Activated CD8-positive, alpha-beta memory T cell treated with anti-CD3 and anti-CD28 coated beads for 36 hours (primary cell): ENCODE results near the gene FNBP1. TPM values are rescaled to one million over a fixed set of nuclear protein-coding genes. Genes with fewer than 3 reads are reported as not detected.
"Not testable (repeated sequence)": the region's sequence is repeated elsewhere in the genome, so short reads cannot be mapped to it uniquely, and the experiment has no call there.

ENCODE experiments used
- CTCF ChIA-PET: fragments of 350-600 bp; sonication (Branson Sonifier 250); formaldehyde crosslinking; loops from one replicate; lab custom pipeline; 2021; ENCODE audit warnings: antibody characterized with exemption; lab: Charles Lee
- POLR2A ChIA-PET: fragments of 350-600 bp; sonication (Branson Sonifier 250); formaldehyde crosslinking; loops from one replicate; lab custom pipeline; 2021; ENCODE audit warnings: antibody characterized with exemption; lab: Charles Lee
- total RNA-seq, 2 experiments: library from RNA; stranded (reverse); gene quantifications; one replicate each; pipeline ENCODE4 v1.2.3, GENCODE V29; 2021

The FNBP1 gene
- total RNA-seq, 2 experiments from 2014 or later, result 205 to 207 TPM

GRCh38 chr9:129989740-129990139 is 53.2 kb downstream of the FNBP1 start:
- ChIA-PET POLR2A (interaction anchor here (1.0 kb wide), 1 partner anchor 41 kb away, joined by 3 read pairs; no protein-coding TSS in a partner anchor), CTCF (no interaction called here)

- POLR2A ChIA-PET, result interaction anchor here (0.6 kb wide), 1 partner anchor 16 kb away, joined by 3 read pairs; no protein-coding TSS in a partner anchor
These were observed 53.7 kb downstream of the FNBP1 start for GRCh38 chr9:129989362-129989708.

GRCh38 chr9:129988607-129989361 is 54.2 kb downstream of the FNBP1 start:
- CTCF ChIA-PET, result no interaction called here
- POLR2A ChIA-PET, result interaction anchor here (0.6 to 1.2 kb wide), 2 partner anchors 15 to 42 kb away, joined by 3 read pairs; no protein-coding TSS in a partner anchor

More at GRCh38 chr9:129989362-129989708, 53.7 kb downstream of the FNBP1 start:
- CTCF ChIA-PET, result no interaction called here

GRCh38 chr9:129987941-129988340 is 55.0 kb downstream of the FNBP1 start:
- ChIA-PET POLR2A (interaction anchor here (1.2 kb wide), 1 partner anchor 43 kb away, joined by 3 read pairs; no protein-coding TSS in a partner anchor), CTCF (no interaction called here)

GRCh38 chr9:129987047-129987446 is 55.9 kb downstream of the FNBP1 start:
- ChIA-PET CTCF (interaction anchor here (0.9 kb wide), 1 partner anchor 8 kb away, joined by 3 read pairs; no protein-coding TSS in a partner anchor), POLR2A (no interaction called here)

DNA sequence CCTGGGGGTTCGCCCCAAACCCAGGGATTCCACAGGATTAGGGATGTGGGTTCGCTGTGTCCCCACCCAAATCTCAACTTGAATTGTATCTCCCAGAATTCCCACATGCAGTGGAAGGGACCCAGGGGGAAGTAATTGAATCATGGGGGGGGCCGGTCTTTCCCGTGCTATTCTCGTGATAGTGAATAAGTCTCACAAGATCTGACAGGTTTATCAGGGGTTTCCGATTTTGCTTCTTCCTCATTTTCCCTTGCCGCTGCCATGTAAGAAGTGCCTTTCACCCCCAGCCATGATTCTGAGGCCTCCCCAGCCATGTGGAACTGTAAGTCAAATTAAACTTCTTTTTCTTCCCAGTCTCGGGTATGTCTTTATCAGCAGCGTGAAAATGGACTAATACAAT is 58.4 kb downstream of the FNBP1 start:
- POLR2A ChIA-PET, result interaction anchor here (0.5 kb wide), 1 partner anchor 26 kb away, joined by 4 read pairs; no protein-coding TSS in a partner anchor
- CTCF ChIA-PET, result not testable (repeated sequence)

GRCh38 chr9:129983891-129984290 is 59.1 kb downstream of the FNBP1 start:
- ChIA-PET POLR2A (no interaction called here), CTCF (no interaction called here)

DNA sequence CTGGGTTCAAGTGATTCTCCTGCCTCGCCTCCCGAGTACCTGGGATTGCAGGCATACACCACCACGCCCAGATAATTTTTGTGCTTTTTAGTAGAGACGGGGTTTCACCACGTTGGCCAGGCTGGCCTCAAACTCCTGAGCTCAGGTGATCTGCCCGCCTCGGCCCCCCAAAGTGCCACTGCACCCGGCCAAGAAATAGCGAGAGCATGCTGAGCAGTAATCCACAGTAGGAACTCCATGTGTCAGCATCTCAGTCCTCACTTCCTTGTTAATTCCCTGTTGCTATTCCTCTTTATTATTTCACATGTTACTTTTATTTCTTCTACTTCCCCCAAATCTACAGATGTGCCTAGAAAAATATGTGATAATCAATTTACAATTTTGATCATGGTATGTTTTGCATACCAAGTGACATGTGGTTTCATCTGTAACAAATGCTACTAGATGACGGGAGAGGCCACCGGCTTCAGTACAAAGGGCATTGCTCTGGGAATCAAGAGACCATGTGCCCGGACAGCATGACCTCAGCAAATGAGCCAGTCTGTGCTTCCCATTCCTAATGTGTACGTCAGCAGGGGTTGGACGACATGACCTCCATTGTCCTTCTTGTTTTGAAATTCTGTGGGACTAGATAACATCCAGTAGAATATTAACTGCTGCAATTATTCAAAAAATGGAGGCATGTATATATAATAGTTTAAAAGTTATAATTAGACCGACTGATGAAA is 61.6 kb downstream of the FNBP1 start:
- CTCF ChIA-PET, result no interaction called here
- POLR2A ChIA-PET, result interaction anchor here (0.6 kb wide), 1 partner anchor 12 kb away, joined by 3 read pairs; no protein-coding TSS in a partner anchor

GRCh38 chr9:129980224-129980623 is 62.8 kb downstream of the FNBP1 start:
- CTCF ChIA-PET, POLR2A ChIA-PET: not testable (repeated sequence)

DNA sequence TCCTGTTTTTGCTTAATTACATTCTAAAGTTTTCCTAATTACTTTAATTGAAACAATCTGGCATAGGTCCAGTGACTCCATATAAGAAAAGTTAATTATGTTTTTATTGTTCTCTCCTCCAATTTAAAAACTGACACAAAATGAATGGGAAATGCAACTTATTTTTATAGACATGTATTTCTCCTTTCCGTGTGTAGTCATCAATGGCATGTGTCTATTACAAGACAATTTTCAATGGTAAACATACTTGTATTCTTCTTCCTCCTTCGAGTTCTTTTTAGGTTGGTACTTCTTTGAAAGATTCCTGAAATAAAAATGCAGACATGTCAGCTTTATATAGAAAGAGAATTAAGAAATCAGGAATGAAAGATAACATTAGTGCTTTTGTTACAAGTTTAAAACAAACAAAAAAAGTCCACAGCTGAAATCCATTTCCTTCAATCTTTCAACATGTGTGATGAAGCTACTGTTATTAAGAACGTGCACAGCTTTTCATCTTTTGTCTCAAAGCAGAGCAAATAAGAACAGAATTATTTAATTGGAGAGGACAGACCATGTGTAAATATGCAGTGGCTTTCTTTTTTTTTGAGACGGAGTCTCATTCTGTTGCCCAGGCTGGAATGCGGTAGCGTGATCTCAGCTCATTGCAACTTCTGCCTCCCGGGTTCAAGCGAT is 63.8 kb downstream of the FNBP1 start:
- ChIA-PET POLR2A (no interaction called here), CTCF (interaction anchor here (1.1 kb wide), 1 partner anchor 90 kb away, joined by 3 read pairs; no protein-coding TSS in a partner anchor)

- POLR2A ChIA-PET, result no interaction called here
- CTCF ChIA-PET, result no interaction called here
These were observed 70.2 kb downstream of the FNBP1 start for GRCh38 chr9:129972816-129973215.

- ChIA-PET POLR2A (interaction anchor here (0.6 to 1.1 kb wide), 5 partner anchors 54 to 142 kb away, joined by 4 to 9 read pairs (median 5); no protein-coding TSS in a partner anchor), CTCF (interaction anchor here (0.8 to 1.1 kb wide), 2 partner anchors 11 to 14 kb away, joined by 3 read pairs; no protein-coding TSS in a partner anchor)
These were observed 74.1 kb downstream of the FNBP1 start for GRCh38 chr9:129968690-129969485.

DNA sequence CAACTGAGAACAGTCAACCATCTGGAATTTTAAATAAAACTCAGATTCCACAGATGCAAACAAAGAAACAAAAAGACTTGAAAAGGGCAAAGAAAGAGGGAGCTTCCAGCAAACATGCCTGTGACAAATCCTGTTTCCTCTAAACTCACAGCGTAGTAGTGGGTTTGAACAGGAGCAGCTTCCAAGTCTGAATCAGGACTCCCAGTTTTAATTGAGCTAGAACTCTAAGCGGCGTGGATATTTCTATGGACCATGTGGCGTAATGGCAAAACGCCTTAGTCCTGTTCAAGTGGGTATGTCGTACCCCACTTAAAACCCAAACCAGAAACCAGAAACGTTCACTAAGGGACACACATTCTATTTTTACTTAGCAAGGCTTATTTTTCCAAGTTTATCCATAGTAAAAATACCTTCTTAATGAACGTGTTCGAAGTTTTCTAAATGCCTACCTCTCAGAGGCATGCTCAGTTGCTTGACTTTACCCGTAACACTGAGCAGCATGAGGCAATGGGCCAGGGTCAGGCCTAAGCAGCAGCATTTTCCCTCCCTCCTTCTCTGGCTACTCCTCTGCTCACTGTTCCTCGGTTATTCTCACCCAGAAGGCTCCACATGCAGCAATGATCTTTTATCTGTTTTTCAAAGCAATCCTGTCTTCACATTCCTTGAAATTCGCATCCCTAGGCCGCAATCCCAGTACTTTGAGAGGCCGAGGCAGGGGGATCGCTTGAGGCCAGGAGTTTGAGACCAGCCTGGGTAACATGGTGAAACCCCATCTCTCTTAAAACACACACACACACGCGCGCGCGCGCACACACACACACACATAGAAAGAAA is 77.9 kb downstream of the FNBP1 start:
- CTCF ChIA-PET, result interaction anchor here (1.0 to 1.3 kb wide), 2 partner anchors 9 to 75 kb away, joined by 3 read pairs; no protein-coding TSS in a partner anchor
- POLR2A ChIA-PET, result interaction anchor here (0.6 to 0.7 kb wide), 2 partner anchors 81 to 104 kb away, joined by 6 to 8 read pairs; no protein-coding TSS in a partner anchor

DNA sequence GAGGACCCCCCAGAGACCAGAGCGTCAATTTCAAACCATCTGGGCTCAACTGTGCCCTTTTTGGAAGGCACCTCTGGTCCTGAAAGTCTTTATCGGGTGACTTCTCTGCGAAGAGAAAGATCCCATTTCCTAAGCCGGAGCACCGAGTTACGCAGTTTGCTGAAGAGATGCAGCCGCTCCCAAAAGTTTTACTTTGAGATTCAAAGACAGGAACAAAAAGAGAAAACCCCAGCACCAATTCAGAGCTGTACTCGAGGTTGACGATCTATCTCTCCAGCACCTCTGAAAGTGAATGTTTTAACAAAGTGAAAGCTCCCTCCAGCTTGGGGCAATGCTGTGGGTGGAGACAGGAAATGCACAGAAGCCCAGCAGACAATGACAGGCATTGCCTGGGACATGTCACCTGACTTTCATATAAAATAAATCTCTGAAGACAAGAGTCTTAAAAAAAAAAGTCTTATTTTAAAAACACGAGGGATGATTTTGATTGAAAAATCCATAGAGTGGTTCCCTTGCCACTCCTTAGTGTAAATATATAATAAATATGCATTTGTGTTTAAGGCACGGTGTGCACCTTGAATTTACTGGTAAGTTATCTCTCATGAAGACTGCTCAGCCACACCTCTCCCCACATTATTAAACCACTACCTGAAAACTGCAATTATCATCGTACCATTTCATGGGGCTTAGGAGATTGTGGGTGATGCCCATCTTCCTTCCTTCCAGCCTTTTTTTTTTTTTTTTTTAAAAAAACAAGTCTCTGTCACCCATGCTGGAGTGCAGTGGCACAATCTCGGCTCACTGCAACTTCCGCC is 79.9 kb downstream of the FNBP1 start:
- POLR2A ChIA-PET, result interaction anchor here (0.7 to 1.2 kb wide), 4 partner anchors 28 to 36 kb away, joined by 3 to 6 read pairs (median 4); no protein-coding TSS in a partner anchor
- CTCF ChIA-PET, result interaction anchor here (1.5 kb wide), 1 partner anchor 78 kb away, joined by 3 read pairs; no protein-coding TSS in a partner anchor

GRCh38 chr9:129962451-129962864 is 80.5 kb downstream of the FNBP1 start:
- CTCF ChIA-PET, result interaction anchor here (1.1 kb wide), 1 partner anchor 13 kb away, joined by 3 read pairs; no protein-coding TSS in a partner anchor
- POLR2A ChIA-PET, result interaction anchor here (1.2 kb wide), 1 partner anchor 28 kb away, joined by 4 read pairs; no protein-coding TSS in a partner anchor

GRCh38 chr9:129958796-129959195 is 84.2 kb downstream of the FNBP1 start:
- ChIA-PET POLR2A (no interaction called here), CTCF (interaction anchor here (1.0 to 2.1 kb wide), 2 partner anchors 45 to 81 kb away, joined by 3 to 5 read pairs; no protein-coding TSS in a partner anchor)
